HG03442 (cell line): ENCODE results near the gene HMGA1.

Experiments used
- ATAC-seq: cut with Tn5 transposase; IDR thresholded peaks from one replicate; pipeline ENCODE4 v1.9.1; 2021; ENCODE audit warnings: mild to moderate bottlenecking, moderate library complexity; ENCODE audit not compliant: unreplicated experiment

The HMGA1 gene, protein sequence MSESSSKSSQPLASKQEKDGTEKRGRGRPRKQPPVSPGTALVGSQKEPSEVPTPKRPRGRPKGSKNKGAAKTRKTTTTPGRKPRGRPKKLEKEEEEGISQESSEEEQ

DNA sequence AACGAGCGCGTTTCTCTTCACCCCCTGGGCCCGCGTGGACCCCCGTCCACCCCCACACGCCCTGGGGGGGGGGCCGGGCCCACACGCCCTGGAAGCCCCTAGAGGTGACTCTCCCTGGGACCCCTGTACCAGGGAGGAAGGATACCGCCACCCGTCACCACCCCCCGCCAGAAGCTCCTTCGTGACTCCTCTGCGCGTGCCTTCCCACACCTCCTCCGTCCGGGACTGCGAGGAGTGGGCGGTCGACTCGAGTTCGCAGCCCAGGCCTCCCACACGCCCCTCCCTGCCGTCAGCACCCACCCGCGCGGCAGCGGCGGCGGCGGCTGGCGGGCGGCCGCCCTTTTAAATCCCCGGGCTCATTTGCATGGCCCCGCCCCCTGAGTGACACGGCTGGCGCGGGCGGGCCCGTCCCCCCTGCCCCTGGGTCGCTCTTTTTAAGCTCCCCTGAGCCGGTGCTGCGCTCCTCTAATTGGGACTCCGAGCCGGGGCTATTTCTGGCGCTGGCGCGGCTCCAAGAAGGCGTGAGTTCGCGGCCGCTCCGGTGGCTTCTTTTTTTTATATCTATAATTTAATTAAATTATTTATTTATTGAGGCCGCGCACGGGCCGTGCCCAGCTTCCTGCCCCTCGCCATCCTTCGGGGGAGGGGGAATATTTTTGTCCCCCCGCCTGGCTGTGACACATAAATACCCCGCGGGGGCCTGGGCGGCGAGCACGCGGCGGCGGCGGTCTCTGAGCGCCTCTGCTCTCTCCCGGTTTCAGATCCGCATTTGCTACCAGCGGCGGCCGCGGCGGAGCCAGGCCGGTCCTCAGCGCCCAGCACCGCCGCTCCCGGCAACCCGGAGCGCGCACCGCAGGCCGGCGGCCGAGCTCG lies at the start of gene HMGA1:
Gene HMGA1, plus strand, starts transcription at position 431 of the 873 bp plus-strand sequence. CDS start 3,908 bp downstream, outside the sequence.
- ATAC-seq: peak; percentile 61

DNA sequence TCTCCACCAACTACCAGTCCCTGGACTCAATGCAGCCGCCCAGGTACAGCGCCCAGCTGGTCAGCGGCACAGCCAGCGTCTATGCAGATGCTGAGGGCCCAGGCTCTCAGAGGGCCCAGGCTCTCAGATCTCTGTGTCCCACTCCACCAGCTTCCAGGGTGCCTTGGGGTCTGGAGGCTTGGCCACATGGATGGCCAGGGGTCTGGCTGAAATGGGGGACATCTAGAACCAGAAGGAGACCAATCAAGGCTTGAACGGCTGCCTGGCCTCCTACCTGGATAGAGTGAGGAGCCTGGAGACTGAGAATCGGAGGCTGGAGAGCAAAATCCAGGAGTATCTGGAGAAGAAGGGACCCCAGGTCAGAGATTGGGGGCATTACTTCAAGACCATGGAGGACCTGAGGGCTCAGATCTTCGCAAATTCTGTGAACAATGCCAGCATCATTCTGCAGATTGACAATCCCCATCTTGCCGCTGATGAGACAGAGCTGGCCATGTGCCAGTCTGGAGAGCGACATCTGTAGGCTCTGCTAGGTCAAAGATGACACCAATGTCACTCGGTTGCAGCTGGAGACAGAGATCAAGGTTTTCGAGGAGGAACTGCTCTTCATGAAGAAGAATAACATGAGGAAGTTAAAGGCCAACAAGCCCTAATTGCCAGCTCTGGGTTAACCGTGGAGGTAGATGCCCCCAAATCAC lies 46.7 kb upstream of the HMGA1 start:
- ATAC-seq: no peak

DNA sequence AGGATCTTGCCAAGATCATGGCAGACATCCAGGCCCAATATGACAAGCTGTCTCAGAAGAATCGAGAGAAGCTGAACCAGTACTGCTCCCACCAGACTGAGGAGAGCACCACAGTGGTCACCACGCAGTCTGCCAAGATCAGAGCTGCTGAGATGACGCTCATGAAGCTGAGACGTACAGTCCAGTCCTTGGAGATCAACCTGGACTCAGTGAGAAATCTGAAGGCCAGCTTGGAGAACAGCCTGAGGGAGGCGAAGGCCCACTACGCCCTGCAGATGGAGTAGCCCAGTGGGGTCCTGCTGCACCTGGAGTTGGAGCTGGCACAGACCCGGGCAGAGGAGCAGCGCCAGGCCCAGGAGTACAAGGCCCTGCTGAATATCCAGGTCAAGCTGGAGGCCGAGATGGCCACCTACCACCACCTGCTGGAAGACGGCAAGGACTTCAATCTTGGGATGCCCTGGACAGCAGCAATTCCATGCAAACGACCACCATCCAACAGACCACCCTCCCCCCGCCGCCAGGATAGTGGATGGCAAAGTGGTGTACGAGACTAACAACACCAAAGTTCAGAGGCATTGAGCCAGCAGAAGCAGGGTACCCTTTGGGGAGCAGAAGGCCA lies 46.1 kb upstream of the HMGA1 start:
- ATAC-seq: no peak

DNA sequence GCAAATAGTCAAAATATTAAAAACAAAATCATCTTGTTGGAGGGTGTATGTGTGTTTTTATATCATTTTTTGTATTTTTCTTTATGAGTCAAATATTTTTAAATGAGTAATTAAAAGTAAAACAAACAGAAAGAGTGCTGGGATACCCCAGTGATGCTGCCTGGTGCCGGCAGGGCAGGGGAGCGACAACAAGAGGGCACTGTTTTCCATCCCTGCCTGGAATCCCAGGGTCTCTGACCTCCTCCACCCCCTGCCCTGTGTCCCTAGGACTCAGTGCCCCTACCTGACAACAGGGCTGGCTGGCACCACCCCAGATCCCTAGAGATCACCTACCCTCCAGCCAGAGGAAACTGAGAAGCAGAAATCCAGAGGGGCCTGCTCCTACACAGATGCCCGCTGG lies 41.9 kb upstream of the HMGA1 start:
- ATAC-seq: no peak

DNA sequence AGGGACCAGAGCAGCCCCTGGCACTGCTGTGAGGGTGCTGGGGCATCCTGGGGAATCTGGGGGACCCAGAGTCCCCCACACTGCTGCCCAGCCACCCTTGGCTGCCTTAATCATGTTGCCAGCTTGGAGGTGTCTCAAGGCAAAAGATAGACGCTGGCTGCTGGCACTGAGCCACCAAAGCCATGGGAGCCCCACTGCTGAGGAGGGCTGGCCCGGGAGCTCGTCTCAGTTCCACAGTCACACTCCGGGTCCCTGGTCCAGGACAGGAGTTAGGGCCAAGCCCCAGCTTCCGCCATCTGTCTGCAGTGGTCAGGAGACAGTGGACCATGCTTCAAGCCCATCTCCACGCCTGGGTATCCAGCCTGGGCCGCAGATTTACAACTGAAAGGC lies 41.0 kb upstream of the HMGA1 start:
- no peak for ATAC-seq

DNA sequence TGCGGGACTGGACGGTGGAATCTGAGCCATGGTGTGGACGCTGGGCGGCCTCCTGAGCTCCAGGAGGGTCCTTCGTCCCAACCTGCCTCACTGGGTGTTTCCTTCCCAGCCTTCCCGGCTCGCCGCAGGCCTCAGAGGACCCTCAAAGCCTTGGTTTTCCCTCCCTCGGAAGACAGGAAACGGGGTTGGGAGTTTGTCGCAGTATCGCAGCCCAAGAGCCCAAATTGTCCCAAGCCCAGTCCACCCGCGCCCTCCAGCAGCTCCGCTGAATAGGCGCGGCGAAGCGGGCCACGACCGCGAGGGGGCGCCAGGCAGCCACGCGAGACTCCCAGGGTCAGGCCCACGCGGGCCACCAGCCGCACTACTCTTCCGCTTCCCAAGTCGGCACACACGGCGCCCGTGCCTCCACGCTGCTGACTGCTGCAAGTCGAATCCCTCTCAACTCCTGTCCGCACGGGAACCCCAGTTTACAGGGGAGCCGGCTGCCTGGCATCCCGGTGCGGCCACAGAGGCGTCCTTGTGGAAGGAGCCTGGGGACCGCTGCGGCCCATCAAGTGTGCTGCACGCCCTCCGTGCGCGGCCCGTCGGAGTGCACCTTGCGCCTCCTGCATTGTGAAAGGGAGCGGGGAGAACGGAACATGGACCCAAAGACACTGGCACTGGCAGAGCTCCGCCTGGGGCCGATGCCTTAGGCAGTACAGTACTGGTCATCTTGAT lies 40.4 kb upstream of the HMGA1 start:
- ATAC-seq: peak; percentile 72

DNA sequence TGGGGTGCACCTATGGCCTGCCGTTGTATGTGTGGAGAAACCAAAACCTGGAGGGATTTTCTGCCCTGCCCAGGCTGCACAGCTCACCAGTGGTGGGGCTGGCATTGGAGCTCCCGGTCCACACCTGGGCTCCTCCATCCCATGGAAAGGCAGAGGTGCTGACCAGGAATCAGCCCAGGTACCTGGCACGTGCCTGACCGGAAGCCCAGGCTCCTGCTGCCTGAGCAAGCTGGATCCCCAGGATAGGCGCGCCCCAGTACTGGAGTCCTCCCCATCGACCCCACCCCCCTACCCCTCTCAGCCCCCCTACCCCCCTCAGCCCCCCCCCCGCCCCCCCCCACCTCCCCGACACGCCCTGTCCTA lies 39.9 kb upstream of the HMGA1 start:
- ATAC-seq: no peak

DNA sequence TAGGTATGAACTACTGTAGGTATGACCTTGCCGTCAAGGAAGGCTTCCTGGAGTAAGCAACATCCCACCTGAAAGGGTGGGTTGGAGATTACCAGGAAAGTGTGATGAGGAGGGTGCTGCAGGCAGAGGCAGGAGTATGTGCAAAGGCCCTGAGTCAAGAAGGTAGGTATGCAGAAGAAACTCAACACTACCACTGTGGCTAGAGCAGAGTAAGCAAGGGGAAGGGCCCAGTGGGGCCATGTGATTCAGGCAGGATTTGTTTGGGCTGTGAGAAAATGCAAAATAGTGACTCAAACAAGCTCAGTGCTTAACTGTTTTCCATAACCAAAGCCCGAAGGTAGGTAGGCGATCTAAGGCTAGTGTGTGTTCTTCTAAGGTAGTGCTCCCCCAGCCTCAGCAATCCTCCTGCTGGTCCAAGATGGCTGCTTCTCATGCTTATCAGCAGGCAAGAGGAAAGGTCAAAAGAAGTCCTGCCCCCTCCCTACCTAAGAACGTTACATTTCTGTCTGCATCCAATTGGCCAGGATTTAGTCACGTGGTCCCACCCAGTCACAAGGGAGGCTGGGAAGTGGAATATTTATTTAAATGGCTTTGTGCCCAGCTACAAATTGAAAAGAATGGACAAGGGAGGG lies 36.2 kb upstream of the HMGA1 start:
- ATAC-seq: no peak

DNA sequence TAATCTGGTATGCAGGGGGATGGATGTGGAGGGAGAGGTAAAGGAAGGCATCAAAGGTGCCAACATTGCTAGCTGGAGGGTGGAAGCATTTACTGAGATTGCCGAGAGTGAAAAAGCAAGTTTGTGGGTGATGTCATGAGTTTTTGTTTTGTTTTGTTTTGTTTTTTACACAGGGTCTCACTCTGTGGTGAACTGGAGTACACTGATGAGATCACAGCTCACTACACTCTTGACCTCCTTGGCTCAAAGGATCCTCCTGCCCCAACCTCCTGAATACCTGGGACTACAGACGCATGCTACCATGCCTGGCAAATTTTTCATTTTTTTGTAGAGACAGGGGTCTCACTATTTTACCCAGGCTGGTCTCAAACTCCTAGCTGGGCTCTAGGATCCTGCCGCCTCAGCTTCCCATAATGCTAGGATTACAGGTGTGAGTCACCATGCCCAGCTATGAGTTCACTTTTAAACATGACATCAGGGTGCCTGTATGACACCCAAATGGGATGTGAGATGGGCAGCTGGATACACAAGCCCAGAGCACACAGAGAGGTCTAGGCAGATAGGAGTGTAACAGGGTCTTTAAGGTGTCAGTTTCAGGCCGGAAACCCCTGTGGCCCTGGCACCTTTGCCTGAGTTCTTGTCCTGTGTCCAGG lies 35.1 kb upstream of the HMGA1 start:
- ATAC-seq: no peak

DNA sequence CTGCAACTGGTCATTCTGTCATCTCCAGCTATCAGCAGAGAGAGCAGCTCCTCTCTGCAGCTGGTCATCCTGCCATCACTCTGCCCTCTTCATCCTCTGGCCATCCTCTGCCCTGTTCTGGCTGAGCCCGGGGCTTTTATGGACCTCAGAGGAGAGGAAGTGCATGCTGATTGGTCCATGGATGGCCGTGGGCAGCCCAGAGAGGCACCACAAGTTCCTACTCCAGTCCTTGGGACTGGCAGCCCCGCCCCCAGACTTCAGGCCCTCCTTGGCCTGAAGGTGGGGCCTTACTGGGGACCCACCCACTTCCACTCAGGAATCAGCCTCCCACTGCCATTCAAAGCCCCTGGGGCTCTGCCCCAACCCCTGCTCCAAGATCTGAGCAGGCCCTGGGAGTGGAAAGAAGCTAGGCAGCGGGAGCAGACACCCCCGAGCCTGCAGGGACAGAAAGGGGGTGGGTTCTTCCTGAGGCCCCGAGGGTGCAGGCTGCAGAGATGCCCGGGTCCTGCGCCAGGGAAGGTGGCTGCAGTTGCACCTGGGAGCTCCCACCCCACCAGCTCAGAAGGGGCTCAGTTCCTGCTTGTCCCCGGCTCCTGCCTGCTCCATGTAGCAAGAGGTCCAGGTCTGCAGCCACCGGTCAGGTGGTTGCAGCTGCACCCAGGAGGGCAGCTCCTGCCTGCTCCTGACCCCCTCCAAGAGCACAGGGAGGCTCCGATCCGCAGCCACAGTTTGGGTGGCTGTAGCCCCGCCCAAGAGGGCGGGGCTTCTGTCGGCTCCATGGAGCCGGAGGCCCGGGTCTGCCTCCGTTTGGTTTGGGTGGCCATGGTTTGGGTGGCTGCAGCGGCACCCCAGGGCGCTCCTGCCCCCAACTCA lies 34.1 kb upstream of the HMGA1 start:
- no peak for ATAC-seq

DNA sequence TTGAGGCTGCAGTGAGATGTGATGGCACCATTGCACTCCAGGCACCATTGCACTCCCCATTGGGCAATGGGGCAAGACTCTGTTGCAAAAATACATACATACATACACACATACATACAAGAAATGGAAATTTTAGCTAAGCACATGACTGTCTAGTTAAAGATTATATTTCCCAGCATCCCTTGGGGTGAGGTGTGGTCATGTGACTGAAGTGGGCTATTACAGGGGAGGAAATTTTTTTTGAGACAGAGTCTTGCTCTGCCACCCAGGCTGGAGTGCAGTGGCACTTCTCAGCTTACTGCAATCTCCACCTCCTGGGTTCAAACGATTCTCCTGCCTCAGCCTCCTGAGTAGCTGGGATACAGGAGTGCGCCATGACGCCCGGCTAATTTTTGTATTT lies 32.0 kb upstream of the HMGA1 start:
- no peak for ATAC-seq

DNA sequence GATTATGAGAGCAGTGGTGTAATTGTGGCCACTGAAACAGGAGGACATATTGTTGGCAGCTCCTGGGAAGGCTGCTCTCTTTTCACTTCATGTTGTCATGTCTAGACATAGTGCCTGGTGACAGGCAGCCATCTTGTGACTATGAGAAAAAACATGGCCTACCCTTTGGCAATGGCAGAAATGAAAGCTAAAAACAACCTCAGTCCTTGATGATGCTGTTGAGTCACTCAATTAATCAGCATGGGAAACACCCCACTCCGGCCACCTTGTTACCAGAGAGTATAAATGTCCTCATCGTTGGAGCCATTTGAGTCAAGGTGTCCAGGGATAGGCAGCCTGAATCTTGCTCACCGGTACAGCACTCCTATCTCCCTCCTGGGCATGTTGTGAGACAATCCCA lies 31.2 kb upstream of the HMGA1 start:
- ATAC-seq: no peak

DNA sequence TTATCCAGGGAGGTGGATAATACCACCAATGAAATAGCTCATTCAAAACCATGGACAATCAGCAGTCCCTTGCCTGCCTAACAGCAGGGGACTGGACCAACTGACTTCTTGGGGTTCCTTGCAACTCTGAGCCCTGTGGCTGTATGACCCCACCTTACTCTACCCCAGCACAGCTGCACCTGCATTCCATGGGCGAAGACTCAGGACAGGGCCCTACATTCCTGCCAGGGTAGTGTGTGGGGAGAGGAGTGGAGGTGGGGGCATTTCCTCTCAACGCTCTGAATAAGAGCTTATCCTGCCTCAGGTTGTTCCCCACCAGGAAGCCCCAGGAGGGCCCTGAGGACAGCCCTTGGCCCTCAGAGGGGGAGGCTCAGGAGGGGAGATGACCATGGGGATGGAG lies 30.8 kb upstream of the HMGA1 start:
- ATAC-seq: no peak

DNA sequence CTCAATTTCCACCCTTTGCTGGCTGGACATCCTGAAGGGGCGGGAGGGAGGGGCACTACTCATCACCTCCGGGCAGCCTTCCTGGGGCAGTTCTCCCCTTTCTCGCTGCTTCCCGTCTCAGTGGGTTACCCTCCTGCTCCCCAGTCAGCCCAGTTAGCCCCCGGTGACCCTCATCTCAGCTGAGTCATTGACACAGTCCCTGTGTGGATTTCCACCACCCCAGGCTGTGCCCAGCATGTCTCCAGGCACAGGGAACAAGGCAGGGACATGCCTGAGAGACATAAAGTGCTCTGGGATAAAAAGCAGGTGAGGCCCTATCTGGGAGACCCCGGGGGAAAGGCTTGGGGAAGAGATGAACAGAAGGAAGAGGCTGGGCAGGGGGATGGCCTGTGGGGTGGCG lies 29.9 kb upstream of the HMGA1 start:
- ATAC-seq: no peak

DNA sequence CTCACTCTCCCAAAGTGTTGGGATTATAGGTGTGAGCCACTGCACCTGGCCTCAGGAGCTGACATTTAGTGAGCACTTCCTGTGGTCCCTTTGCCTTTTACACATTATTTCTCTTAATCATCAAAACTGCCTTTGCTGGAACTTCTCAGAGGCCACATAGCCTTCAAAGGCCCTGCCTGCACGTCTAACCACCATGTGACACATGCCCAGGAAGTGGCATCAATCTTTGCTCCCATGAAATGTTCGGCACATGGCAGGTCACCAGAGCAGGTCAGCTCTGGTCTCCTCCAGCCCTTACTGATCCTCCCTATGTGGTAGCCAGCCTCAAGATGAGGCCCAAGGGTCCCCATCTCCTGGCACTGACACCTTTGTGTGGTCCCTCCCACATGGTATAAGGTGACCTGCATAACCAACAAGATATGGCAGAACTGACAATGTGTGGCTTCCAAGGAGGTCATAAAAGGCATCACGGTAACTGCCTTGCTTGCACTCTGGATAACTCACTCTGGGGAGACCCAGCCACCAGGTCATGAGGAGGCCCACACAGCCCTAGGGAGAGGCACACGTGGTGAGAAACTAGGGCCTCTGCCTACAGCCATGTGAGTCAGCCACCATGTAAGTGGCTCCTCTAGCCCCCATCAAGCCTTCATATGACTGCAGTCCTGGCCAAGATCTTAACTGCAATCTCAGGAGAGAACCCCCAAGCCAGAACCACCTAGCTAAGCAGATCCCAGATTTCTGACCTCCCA lies 28.8 kb upstream of the HMGA1 start:
- no peak for ATAC-seq

DNA sequence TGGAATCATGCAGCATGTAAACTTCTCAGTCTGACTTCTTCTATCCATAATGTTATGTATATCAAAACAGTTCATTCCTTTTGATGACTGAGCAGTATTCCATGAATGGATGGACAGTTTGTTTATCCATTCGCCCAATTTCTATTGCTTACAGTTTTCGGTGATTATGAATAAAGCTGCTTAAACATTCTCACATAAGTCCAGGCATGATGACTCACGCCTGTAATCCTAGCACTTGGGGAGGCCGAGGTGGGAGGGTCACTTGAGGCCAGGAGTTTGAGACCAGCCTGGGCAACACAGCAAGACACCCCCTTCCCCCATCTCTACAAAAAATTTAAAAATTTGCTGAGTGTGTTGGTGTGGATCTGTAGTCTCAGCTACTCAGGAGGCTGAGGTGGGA lies 22.9 kb upstream of the HMGA1 start:
- no peak for ATAC-seq

DNA sequence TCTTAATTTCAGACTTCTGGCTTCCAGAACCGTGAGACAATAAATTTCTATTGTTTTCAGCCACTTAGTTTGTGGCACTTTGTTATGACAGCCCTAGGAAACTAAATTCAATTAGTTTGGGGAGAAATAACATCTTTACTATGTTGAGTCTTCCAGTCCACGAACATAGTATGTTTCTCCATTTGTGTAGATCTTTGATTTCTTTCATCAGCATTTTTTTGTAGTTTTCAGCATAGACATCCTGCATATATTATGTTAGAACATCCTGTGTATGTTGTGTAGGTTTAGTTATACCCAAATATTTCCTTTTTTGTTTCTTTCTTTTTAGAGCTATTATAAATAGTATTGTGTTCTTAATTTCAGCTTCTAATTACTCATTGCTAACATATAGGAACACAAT lies 18.0 kb upstream of the HMGA1 start:
- no peak for ATAC-seq

DNA sequence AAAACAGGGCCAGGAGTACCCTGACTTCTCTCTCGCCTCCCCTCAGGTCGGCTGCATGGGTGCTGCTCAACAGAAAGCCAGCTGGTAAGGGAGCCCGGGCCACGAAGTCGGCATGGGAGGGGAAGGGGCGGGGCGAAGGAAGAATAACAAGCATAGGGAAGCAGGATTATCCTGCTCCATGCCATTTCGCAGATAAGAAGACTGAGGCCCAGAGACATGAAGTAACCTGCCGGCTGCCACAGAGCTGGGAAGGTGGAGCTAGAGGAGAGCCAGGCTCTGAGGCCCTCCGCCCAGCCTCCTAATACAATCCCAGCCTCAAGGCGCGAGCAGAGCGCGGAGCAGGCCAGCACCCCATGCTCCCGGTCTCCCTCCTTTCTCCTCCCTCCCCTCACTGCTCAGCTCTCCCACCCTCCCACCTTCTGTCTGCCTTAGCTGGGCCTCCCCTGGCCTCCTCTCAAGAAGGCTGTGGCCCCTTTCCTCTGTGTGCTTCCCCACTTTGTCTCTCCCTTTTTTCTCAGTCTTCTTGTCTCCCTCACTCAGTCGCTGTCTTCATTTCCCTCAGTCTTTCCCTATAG lies 13.2 kb upstream of the HMGA1 start:
- no peak for ATAC-seq
